T-helper 1 cell treated with Interleukin-12 subunit alpha and Interleukin-12 subunit beta and Interleukin-4 antibody, amounts not matched to agents 30 μg/mL and 1 μg/mL, for 36 hours (primary cell): ENCODE measurements around the gene POLR2I.

Experiments
- H3K27ac Mint-ChIP-seq: one replicate; pipeline ENCODE4 v1.8.0; 2021; ENCODE audit warnings: mild to moderate bottlenecking, mixed read lengths
- H3K27me3 Mint-ChIP-seq: one replicate; pipeline ENCODE4 v1.8.0; 2021; ENCODE audit warnings: low read depth, mixed read lengths
- H3K36me3 Mint-ChIP-seq: one replicate; pipeline ENCODE4 v1.8.0; 2021; ENCODE audit warnings: low read depth, mixed read lengths
- H3K4me1 Mint-ChIP-seq: one replicate; pipeline ENCODE4 v1.8.0; 2021; ENCODE audit warnings: low read depth, mixed read lengths
- H3K4me3 Mint-ChIP-seq: one replicate; pipeline ENCODE4 v1.8.0; 2021; ENCODE audit warnings: mild to moderate bottlenecking, moderate library complexity, mixed read lengths
- H3K9me3 Mint-ChIP-seq: one replicate; pipeline ENCODE4 v1.8.0; 2021; ENCODE audit warnings: mixed read lengths

POLR2I gene

GRCh38 chr19:36097036-36097435 lies 17.6 kb downstream of the POLR2I start:
- peaks cover 18% of the 10 kb centered on the region for H3K36me3 Mint-ChIP-seq
- no peaks in the 10 kb centered on the region for H3K27me3 Mint-ChIP-seq
- no peak overlapping the region for H3K4me3 Mint-ChIP-seq
- no peak overlapping the region for H3K27ac Mint-ChIP-seq
- no peaks in the 10 kb centered on the region for H3K9me3 Mint-ChIP-seq
- H3K4me1 Mint-ChIP-seq, result peaks cover 8% of the 10 kb centered on the region

GRCh38 chr19:36093687-36094086 lies 21.0 kb downstream of the POLR2I start:
- peak overlapping the region; percentile 64 for H3K27ac Mint-ChIP-seq
- H3K36me3 Mint-ChIP-seq, result peaks cover 25% of the 10 kb centered on the region
- peaks cover 8% of the 10 kb centered on the region for H3K4me1 Mint-ChIP-seq
- no peaks in the 10 kb centered on the region for H3K27me3 Mint-ChIP-seq
- no peak overlapping the region for H3K4me3 Mint-ChIP-seq
- no peaks in the 10 kb centered on the region for H3K9me3 Mint-ChIP-seq

DNA sequence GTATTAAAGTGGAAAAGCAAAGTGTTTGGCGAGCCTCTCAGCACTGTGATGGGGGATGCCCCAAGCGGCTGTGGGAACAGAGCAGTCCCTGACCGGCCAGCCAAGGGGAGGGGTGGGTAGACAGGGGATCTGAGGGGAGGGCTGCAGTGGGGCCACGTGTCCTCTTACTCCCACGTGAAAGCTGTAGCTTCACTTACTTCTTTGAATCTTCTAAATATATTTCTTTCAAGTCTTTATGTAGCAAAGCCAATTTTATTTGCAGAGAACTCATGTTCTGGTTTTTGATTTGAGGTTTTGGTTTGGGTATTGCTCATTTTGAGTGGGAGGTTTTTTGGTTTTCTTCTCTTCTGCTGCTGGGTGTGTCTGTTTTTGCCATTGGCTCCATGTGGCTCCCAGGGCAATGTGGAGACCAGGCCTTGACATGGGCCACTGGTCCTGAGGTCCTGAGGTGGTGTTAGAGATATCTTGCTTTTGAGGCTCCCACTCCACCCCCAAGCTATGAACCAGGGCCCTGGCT lies 21.5 kb downstream of the POLR2I start:
- H3K36me3 Mint-ChIP-seq, result peaks cover 25% of the 10 kb centered on the region
- no peaks in the 10 kb centered on the region for H3K9me3 Mint-ChIP-seq
- H3K27me3 Mint-ChIP-seq, result no peaks in the 10 kb centered on the region
- H3K27ac Mint-ChIP-seq, result peak overlapping the region; percentile 64
- H3K4me3 Mint-ChIP-seq, result no peak overlapping the region
- H3K4me1 Mint-ChIP-seq, result peaks cover 8% of the 10 kb centered on the region

DNA sequence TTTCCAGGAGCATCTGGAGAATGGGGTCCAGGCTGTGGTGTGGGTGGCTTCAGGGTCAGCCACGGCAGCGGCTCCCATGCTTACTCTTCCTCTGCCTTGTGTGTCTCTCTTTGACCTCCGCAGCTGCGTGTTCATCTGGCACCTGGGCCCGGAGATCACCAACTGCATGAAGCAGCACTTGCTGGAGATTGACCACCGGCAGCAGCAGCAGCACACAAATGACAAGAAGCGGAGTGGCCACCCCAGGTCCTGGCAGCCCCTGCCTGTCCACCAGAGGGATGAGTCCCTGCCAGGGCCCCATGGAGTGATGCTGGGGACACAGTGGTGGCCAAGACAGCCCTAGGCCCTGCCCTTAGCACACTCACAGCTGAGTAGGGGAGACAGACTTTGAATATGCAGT lies 22.1 kb downstream of the POLR2I start:
- no peak overlapping the region for H3K4me3 Mint-ChIP-seq
- H3K9me3 Mint-ChIP-seq, result no peaks in the 10 kb centered on the region
- no peaks in the 10 kb centered on the region for H3K27me3 Mint-ChIP-seq
- H3K27ac Mint-ChIP-seq, result no peak overlapping the region
- H3K36me3 Mint-ChIP-seq, result peaks cover 28% of the 10 kb centered on the region
- peaks cover 8% of the 10 kb centered on the region for H3K4me1 Mint-ChIP-seq

GRCh38 chr19:36090910-36091695 lies 23.6 kb downstream of the POLR2I start:
- Mint-ChIP-seq H3K4me3 (no peak overlapping the region), H3K9me3 (no peaks in the 10 kb centered on the region), H3K27me3 (no peaks in the 10 kb centered on the region), H3K36me3 (peaks cover 25% of the 10 kb centered on the region), H3K4me1 (peaks cover 8% of the 10 kb centered on the region), H3K27ac (no peak overlapping the region)

DNA sequence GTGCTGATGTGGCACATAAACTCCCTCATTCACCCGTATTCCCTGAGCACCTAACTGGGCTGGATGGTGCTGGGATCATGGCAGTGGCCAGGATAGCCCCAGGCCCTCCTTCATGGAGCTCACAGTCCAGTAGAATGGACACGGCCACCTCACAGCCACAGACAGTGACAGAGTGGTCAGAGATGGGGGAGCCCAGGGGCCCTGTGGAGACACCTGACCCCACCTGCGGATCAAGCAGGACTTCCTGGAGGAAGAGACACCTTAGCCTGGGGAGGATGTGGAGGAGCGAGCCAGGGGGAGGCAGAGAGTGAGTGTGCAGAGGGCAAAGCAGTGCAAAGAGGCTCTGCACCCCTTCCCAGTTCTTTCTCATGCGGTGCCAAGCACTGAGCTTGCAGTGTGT lies 24.8 kb downstream of the POLR2I start:
- no peak overlapping the region for H3K4me3 Mint-ChIP-seq
- H3K27me3 Mint-ChIP-seq, result no peaks in the 10 kb centered on the region
- H3K4me1 Mint-ChIP-seq, result peaks cover 8% of the 10 kb centered on the region
- no peaks in the 10 kb centered on the region for H3K9me3 Mint-ChIP-seq
- no peak overlapping the region for H3K27ac Mint-ChIP-seq
- peaks cover 26% of the 10 kb centered on the region for H3K36me3 Mint-ChIP-seq

DNA sequence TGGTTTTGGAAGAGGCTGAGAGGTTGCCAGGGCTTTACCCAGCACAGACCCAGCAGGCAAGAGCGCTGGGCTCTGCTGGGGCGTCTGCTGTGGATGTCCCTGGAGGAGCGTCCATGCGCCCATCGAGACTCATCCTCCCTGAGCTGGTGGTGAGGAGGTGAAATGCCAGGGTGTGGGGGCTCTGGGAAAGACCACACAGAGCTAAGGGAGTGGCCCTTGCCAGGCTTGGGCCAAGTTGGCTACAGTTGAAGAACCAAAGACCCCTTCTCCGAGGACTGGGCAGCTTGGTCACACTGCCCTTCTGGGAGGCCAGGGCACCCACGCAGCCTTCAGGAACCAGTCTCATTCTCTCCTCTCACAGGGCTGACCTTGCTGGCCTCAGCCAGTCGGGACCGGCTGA lies 28.3 kb downstream of the POLR2I start:
- H3K9me3 Mint-ChIP-seq, result no peaks in the 10 kb centered on the region
- H3K27me3 Mint-ChIP-seq, result no peaks in the 10 kb centered on the region
- H3K27ac Mint-ChIP-seq, result no peak overlapping the region
- no peak overlapping the region for H3K4me3 Mint-ChIP-seq
- H3K4me1 Mint-ChIP-seq, result no peaks in the 10 kb centered on the region
- peaks cover 39% of the 10 kb centered on the region for H3K36me3 Mint-ChIP-seq

GRCh38 chr19:36084231-36085009 lies 30.3 kb downstream of the POLR2I start:
- Mint-ChIP-seq H3K4me3 (no peak overlapping the region), H3K36me3 (peaks cover 42% of the 10 kb centered on the region), H3K27me3 (no peaks in the 10 kb centered on the region), H3K27ac (no peak overlapping the region), H3K9me3 (no peaks in the 10 kb centered on the region), H3K4me1 (no peaks in the 10 kb centered on the region)

DNA sequence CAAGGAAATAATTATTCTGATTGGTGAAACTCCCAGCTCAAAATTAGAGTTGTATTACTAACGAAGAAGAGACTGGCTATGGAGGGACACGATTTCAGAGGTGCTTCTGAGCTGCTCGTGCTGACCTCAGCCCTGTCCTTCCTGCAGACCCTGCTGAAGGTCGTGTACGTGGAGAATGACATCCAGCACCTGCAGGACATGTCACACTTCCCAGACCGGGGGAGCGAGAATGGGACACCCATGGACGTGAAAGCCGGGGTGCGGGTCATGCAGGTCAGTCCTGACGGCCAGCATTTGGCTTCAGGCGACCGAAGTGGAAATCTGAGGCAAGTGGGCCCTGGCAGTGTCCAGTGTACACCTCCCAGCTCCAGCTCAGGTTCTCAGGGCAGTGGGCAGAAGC lies 31.8 kb downstream of the POLR2I start:
- H3K36me3 Mint-ChIP-seq, result peaks cover 38% of the 10 kb centered on the region
- no peaks in the 10 kb centered on the region for H3K9me3 Mint-ChIP-seq

DNA sequence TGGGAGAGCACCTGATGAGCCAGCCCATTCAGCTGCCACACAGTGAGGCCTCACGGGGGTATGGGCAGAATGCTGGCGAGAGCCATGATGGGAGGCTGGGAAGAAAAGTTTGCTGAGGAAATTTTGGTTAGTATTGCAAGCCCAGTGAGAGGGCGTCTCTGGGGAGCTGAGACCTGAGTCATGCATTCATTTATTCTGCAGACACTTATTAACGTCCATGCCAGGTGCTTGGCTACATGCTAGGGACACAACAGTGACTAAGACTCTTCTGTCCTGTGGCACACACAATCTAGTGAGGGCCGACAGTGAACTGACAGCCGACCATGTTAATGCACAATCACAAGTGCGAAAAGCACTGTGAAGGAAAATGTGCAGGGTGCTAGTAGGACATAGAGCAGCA lies 32.8 kb downstream of the POLR2I start:
- Mint-ChIP-seq H3K27ac (no peak overlapping the region), H3K36me3 (peaks cover 42% of the 10 kb centered on the region), H3K9me3 (no peaks in the 10 kb centered on the region), H3K4me3 (no peak overlapping the region), H3K4me1 (no peaks in the 10 kb centered on the region), H3K27me3 (no peaks in the 10 kb centered on the region)

More for the DNA sequence above, 31.8 kb downstream of the POLR2I start:
- Mint-ChIP-seq H3K27ac (no peak overlapping the region), H3K27me3 (no peaks in the 10 kb centered on the region), H3K4me3 (no peak overlapping the region), H3K4me1 (no peaks in the 10 kb centered on the region)

GRCh38 chr19:36081385-36081784 lies 33.3 kb downstream of the POLR2I start:
- no peak overlapping the region for H3K4me3 Mint-ChIP-seq
- H3K9me3 Mint-ChIP-seq, result no peaks in the 10 kb centered on the region
- no peaks in the 10 kb centered on the region for H3K4me1 Mint-ChIP-seq
- H3K36me3 Mint-ChIP-seq, result peaks cover 42% of the 10 kb centered on the region
- no peaks in the 10 kb centered on the region for H3K27me3 Mint-ChIP-seq
- H3K27ac Mint-ChIP-seq, result no peak overlapping the region

DNA sequence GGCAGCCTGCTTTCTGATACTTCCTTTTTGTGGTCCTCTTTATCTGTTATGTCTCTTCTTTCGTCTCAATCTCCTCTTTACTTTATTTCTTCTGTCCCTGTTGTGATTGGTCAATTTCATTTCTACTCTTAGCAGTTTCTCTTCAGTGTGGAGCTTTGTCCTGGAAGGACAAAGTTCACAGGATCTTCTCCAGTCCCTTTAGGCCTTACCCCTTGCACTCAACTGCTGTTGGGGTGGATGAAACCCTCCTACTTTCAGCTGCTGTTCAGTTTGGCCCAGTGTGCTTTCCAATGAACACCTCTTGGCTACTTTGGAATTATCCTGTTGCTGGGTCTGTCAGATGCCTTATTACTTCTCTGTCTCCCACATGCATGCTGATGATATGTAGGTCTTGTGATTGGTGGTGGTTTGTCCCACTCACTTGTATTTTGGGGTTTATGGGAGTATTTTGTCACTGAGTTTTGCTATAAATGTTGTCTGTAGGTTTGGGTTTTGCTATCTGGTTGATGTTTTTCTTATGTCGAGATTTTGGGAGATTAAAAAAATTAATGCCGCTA lies 35.2 kb downstream of the POLR2I start:
- Mint-ChIP-seq H3K4me1 (no peaks in the 10 kb centered on the region), H3K4me3 (no peak overlapping the region), H3K9me3 (no peaks in the 10 kb centered on the region), H3K36me3 (peaks cover 46% of the 10 kb centered on the region), H3K27ac (no peak overlapping the region), H3K27me3 (no peaks in the 10 kb centered on the region)

DNA sequence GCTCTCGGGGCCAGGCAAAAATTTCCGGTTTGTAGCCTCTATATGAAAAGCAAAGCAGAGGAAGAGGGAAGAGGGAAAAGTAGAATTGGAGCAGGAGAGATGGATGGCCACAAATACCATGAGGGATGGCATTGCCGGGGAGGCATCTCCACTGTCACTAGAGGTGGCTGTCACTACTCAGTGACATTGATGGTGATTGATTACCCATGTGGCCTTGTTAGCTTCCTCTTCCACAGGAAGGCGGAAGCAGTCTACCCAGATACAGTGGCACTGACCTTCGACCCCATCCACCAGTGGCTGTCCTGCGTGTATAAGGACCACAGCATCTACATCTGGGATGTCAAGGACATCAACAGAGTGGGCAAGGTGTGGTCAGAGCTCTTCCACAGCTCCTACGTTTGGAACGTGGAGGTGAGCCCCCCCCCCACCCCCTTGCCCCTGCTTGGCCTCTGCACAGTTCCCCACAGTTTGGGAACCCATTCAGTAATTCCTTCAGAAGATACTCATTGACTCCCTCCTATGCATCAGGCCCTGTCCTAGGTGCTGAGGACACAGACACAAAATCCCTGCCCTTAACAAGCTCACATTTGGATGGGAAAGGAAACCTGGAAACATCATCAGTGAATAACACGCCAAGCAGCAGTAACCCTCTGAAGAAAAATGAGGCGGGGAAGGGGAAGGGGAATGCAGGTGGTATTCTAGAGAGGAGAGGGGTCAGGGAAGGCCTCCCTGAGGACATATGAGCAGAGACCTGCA lies 41.4 kb downstream of the POLR2I start:
- Mint-ChIP-seq H3K9me3 (no peaks in the 10 kb centered on the region), H3K36me3 (peaks cover 27% of the 10 kb centered on the region), H3K4me3 (no peak overlapping the region), H3K27me3 (no peaks in the 10 kb centered on the region), H3K27ac (no peak overlapping the region), H3K4me1 (no peaks in the 10 kb centered on the region)

DNA sequence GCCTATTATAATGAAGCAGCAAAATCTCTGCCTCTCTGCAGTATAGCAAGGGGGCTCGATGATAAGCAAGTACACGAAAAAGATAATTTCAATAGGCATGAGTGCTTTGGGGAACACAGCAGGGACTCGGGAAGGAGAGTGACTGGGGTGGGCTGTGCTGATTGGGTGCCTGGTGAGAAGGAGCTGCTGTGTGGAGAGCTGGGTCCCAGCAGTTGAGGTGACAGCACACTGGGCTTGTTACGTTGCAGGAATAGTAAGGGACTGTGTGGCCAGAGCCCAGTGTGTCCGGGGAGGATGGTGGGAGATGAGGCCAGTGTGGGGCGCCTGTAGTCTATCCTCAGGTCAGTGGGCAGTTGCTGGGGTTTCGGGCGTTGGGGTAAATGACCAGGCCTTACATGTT lies 42.6 kb downstream of the POLR2I start:
- H3K36me3 Mint-ChIP-seq, result peaks cover 30% of the 10 kb centered on the region
- H3K27me3 Mint-ChIP-seq, result no peaks in the 10 kb centered on the region
- no peaks in the 10 kb centered on the region for H3K9me3 Mint-ChIP-seq
- no peaks in the 10 kb centered on the region for H3K4me1 Mint-ChIP-seq
- no peak overlapping the region for H3K27ac Mint-ChIP-seq
- H3K4me3 Mint-ChIP-seq, result no peak overlapping the region
